Inferior parietal cortex (tissue), 1 donor: ENCODE measurements around the gene VWF.

ENCODE experiments used
- DNase-seq: peaks from one replicate; pipeline ENCODE4 v3.0.0-alpha.2; 2016; ENCODE audit errors: extremely low spot score

Gene VWF

GRCh38 chr12:6058481-6059161 is 65.8 kb downstream of the VWF start:
- no peak for DNase-seq

GRCh38 chr12:6057700-6058099 is 66.8 kb downstream of the VWF start:
- DNase-seq, result no peak

- DNase-seq, result no peak
These were observed 67.8 kb downstream of the VWF start for GRCh38 chr12:6056406-6057240.

GRCh38 chr12:6053541-6053940 is 70.9 kb downstream of the VWF start:
- DNase-seq, result no peak

- DNase-seq, result no peak
These were observed 71.5 kb downstream of the VWF start for GRCh38 chr12:6052940-6053329.

- DNase-seq, result no peak
These were observed 72.1 kb downstream of the VWF start for GRCh38 chr12:6052206-6052939.

GRCh38 chr12:6049992-6050391 is 74.5 kb downstream of the VWF start:
- no peak for DNase-seq

- no peak for DNase-seq
These were observed 74.9 kb downstream of the VWF start for GRCh38 chr12:6049587-6049986.

- DNase-seq, result no peak
These were observed 76.9 kb downstream of the VWF start for GRCh38 chr12:6047249-6048237.

GRCh38 chr12:6046511-6047180 is 77.8 kb downstream of the VWF start:
- DNase-seq, result no peak

GRCh38 chr12:6045438-6045837 is 79.0 kb downstream of the VWF start:
- no peak for DNase-seq

- DNase-seq, result no peak
These were observed 80.4 kb downstream of the VWF start for GRCh38 chr12:6044082-6044481.

GRCh38 chr12:6042446-6042845 is 82.0 kb downstream of the VWF start:
- DNase-seq, result no peak

- no peak for DNase-seq
These were observed 82.6 kb downstream of the VWF start for GRCh38 chr12:6041891-6042290.

- no peak for DNase-seq
These were observed 83.7 kb downstream of the VWF start for GRCh38 chr12:6040815-6041214.

GRCh38 chr12:6039894-6040601 is 84.4 kb downstream of the VWF start:
- peak; percentile 86 for DNase-seq

- DNase-seq, result peak; percentile 47
These were observed 86.3 kb downstream of the VWF start for GRCh38 chr12:6038160-6038559.

- no peak for DNase-seq
These were observed 87.0 kb downstream of the VWF start for GRCh38 chr12:6037459-6037858.

- no peak for DNase-seq
These were observed 88.0 kb downstream of the VWF start for GRCh38 chr12:6036509-6036908.

GRCh38 chr12:6034596-6034995 is 89.9 kb downstream of the VWF start:
- no peak for DNase-seq
